HUES6 (cell line): ENCODE data around the gene TDRD12.
"Not testable (repeated sequence)": the region's sequence is repeated elsewhere in the genome, so short reads cannot be mapped to it uniquely, and the experiment has no call there.

Source experiments
- H3K27ac ChIP-seq: 2 replicates; pipeline ENCODE4 v1.7.0; 2013; ENCODE audit warnings: low read depth, mild to moderate bottlenecking, low read length, inconsistent platforms
- H3K27me3 ChIP-seq: 2 replicates; pipeline ENCODE4 v1.6.1; 2013; ENCODE audit warnings: low read length; ENCODE audit not compliant: control insufficient read depth, insufficient read depth
- H3K36me3 ChIP-seq: 2 replicates; pipeline ENCODE4 v1.6.1; 2013; ENCODE audit warnings: low read length; ENCODE audit not compliant: control insufficient read depth, insufficient read depth
- H3K4me1 ChIP-seq: 2 replicates; pipeline ENCODE4 v1.6.1; 2013; ENCODE audit warnings: low read length; ENCODE audit not compliant: control insufficient read depth, insufficient read depth
- H3K4me3 ChIP-seq: 2 replicates; pipeline ENCODE4 v1.5.1; 2013; ENCODE audit warnings: low read depth, low read length
- H3K9ac ChIP-seq: one replicate; pipeline ENCODE4 v1.6.1; 2013; ENCODE audit warnings: mild to moderate bottlenecking, low read length
- H3K9me3 ChIP-seq: 2 replicates; pipeline ENCODE4 v1.6.1; 2013; ENCODE audit warnings: low read depth, low read length; ENCODE audit not compliant: control insufficient read depth, insufficient read depth

The TDRD12 gene

DNA sequence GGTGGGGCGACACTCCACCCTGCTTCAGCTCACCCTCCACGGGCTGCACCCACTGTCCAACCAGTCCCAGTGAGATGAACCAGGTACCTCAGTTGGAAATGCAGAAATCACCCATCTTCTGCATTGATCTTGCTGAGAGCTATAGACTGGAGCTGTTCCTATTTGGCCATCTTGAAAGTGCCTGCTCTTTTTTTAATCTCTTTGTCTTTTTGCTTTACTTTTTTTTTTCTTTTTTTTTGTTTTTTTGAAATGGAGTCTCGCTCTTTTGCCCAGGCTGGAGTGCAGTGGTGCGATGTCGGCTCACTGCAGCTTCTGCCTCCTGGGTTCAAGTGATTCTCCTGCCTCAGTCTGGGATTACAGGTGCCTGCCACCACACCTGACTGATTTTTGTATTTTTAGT is 68.3 kb downstream of the TDRD12 start:
- not testable (repeated sequence) for H3K4me1 ChIP-seq, H3K27ac ChIP-seq, H3K9me3 ChIP-seq, H3K36me3 ChIP-seq, H3K27me3 ChIP-seq
- H3K4me3 ChIP-seq: peak overlapping the region; percentile 46; the same call in 1 of the 2 replicates
- H3K9ac ChIP-seq: peak overlapping the region; percentile 54

DNA sequence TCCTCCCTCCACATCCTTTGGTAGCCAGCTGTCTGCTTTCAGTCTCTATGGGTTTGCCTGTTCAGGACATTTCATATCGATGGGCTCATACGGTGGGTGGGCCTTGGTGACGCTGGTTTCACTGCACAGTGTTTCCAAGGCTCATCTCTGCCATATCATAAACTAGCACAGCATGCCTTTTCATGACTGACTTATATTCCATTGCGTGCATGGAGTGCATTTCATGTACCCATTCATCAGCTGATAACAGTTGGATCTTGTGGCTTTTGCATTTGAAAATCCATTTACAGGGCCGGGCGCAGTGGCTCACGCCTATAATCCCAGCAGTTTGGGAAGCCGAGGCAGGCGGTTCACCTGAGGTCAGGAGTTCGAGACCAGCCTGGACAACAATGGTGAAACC is 69.9 kb downstream of the TDRD12 start:
- Histone ChIP-seq H3K27ac (no peak overlapping the region), H3K27me3 (no peaks in the 10 kb centered on the region), H3K9ac (no peak overlapping the region), H3K9me3 (no peaks in the 10 kb centered on the region), H3K36me3 (no peaks in the 10 kb centered on the region), H3K4me3 (no peak overlapping the region), H3K4me1 (peaks cover 8% of the 10 kb centered on the region)

DNA sequence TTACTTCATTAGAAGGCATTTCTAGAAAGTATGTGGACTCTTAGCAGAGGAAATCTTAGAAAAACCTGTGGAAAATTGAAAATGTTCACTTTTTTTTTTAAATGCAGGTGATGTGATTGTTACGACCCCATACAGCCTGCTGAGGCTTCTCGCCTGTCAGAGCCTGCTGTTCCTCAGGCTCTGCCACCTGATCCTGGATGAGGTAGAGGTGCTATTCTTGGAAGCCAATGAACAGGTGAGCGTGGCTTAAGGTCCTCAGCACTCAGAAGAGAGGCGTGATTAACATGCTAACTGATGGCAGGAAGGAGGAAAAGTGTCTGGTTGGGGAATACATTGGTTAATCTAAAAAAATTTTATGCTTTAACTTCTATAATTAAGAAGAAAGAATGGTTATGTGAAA is 78.6 kb downstream of the TDRD12 start:
- Histone ChIP-seq H3K4me1 (peaks cover 3% of the 10 kb centered on the region; the same call in 1 of the 2 replicates), H3K27me3 (no peaks in the 10 kb centered on the region), H3K9ac (no peak overlapping the region), H3K36me3 (no peaks in the 10 kb centered on the region), H3K4me3 (no peak overlapping the region), H3K27ac (no peak overlapping the region), H3K9me3 (no peaks in the 10 kb centered on the region)

DNA sequence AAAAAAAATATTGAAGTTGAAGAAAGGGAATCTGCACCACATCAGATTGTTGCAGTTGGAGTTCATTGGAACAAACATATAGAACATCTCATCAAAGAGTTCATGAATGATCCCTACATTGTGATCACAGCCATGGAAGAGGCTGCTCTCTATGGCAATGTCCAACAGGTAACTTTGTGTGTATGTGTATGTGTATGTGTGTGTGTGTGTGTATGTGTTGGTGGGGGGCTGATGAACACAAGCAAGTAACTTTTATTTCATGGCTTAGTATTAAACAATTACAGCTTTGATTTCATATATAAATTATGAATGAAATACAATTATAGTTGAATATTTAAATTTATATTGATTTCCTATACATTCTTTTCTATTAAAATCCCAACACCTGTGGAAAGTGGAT is 80.6 kb downstream of the TDRD12 start:
- H3K9ac ChIP-seq: no peak overlapping the region
- H3K27ac ChIP-seq: no peak overlapping the region
- no peak overlapping the region for H3K4me3 ChIP-seq
- no peaks in the 10 kb centered on the region for H3K36me3 ChIP-seq
- H3K27me3 ChIP-seq: no peaks in the 10 kb centered on the region
- peaks cover 3% of the 10 kb centered on the region; the same call in 1 of the 2 replicates for H3K4me1 ChIP-seq
- no peaks in the 10 kb centered on the region for H3K9me3 ChIP-seq

DNA sequence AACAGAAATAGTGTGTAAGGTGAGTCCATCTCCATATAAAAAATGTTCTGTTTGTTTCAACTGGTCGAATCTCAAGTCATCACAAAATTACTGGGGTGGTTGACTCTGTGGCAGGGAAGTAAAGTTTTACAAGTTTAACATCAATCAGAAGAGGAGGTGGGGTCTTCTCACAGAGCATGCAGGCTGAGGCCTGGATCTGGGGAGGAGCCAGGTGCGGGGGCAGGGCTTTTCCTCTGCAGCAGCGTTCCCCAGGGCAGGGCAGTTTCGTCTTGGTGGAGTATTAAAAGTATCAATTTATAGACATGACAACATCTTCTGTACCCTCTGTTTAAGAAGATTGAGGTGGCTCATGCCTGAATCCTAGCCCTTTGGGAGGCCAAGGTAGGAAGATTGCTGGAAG is 81.2 kb downstream of the TDRD12 start:
- Histone ChIP-seq H3K27me3 (no peaks in the 10 kb centered on the region), H3K9me3 (no peaks in the 10 kb centered on the region), H3K27ac (no peak overlapping the region), H3K36me3 (no peaks in the 10 kb centered on the region), H3K4me1 (peaks cover 3% of the 10 kb centered on the region; the same call in 1 of the 2 replicates), H3K4me3 (no peak overlapping the region), H3K9ac (no peak overlapping the region)

DNA sequence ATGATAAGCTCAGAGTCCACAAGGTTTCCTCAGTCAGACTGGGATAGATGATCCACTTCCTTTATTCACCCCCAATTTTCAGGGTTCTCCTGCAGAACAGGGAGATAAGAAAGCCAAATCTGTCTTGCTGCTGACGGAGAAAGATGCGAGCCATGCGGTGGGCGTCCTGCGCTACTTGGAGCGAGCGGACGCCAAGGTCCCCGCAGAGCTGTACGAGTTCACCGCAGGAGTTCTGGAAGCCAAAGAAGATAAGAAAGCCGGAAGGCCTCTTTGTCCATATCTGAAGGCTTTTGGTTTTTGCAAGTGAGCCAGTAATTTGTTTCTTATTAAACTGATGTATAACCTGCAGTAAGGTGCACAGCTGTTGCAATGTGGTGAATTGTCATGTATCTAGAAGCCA is 83.3 kb downstream of the TDRD12 start:
- no peak overlapping the region for H3K9ac ChIP-seq
- no peaks in the 10 kb centered on the region for H3K27me3 ChIP-seq
- H3K36me3 ChIP-seq: no peaks in the 10 kb centered on the region
- no peaks in the 10 kb centered on the region for H3K9me3 ChIP-seq
- no peak overlapping the region for H3K4me3 ChIP-seq
- peaks cover 3% of the 10 kb centered on the region; the same call in 1 of the 2 replicates for H3K4me1 ChIP-seq
- no peak overlapping the region for H3K27ac ChIP-seq

DNA sequence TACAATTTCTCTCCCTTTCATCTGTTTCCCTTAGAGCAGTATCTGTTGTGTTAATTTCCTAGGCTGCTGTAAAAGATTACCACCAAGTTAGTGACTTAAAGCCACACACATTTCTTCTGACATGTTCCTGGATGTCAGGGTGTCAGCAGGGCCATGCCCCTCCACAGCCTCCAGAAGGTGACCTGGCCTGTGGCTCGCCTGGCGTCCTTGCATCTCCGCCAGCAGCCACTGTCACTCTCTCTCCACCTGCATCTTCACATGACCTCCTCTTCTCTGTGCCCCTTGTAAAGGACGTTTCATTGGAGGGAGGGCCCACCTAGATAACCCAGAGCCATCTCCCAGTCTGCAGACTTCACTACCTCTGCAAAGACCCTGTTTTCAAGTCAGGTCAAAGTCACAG is 88.7 kb downstream of the TDRD12 start:
- H3K36me3 ChIP-seq: no peaks in the 10 kb centered on the region
- no peaks in the 10 kb centered on the region for H3K9me3 ChIP-seq
- no peaks in the 10 kb centered on the region for H3K4me1 ChIP-seq
- H3K9ac ChIP-seq: no peak overlapping the region
- H3K4me3 ChIP-seq: no peak overlapping the region
- no peak overlapping the region for H3K27ac ChIP-seq
- no peaks in the 10 kb centered on the region for H3K27me3 ChIP-seq

DNA sequence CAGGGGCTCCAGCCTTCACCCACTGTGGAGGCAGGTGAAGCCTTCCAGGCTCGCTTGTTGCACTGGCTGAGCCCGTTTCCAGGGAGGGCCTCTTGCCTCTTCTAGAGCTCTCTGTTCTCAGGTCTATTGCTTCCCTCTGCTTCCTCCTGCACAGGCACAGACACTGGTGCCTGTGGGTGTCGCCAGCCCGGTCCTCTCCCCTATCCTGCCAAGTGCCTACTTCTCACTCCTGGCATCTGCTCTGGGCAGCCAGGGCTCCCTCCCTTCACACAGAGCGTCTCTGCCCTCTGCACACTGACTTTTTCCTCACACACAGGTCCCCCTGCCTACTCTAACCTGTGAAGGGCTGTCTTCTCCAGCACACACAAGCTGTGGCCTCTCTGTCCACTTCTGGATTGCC is 89.7 kb downstream of the TDRD12 start:
- Histone ChIP-seq H3K9me3 (no peaks in the 10 kb centered on the region), H3K36me3 (no peaks in the 10 kb centered on the region), H3K27me3 (no peaks in the 10 kb centered on the region), H3K9ac (no peak overlapping the region), H3K4me3 (no peak overlapping the region), H3K27ac (no peak overlapping the region), H3K4me1 (no peaks in the 10 kb centered on the region)

DNA sequence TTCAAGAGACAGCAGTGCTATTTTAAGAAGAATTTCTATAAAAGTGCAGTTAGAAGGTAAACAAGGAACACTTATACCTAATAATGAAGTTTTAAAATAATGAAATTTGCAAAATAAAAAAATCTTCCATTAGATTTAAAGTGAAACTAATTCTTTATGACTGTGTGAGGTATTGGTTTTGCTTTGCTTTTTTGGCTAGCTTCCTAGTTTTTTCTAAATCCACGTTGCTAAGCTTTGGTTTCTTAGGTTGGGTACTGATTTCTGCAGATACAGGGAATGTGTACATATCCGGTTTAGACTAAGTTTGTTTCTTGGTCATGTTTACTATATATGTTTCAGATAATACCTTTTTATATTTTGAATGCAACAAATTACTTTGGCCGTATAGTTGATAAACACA is 90.2 kb downstream of the TDRD12 start:
- H3K4me3 ChIP-seq: no peak overlapping the region

DNA sequence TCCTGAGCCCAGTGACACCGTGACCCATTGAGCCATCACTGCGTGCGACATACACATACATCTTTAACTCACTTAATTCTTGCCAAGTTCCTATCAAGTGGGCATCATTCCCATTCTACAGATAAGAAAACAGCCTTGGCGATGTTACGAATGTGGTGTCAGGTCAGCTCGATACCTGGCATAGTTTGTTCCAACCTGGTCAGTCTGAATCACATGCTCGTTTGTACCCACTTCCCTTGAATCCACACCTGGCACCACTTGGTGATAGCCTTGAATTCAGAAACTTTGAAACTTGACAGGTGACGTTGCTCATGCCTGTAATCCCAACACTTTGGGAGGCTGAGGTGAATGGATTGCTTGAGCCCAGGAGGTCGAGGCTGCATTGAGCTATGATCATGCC is 90.9 kb downstream of the TDRD12 start:
- Histone ChIP-seq H3K4me3 (no peak overlapping the region), H3K36me3 (no peaks in the 10 kb centered on the region), H3K9ac (no peak overlapping the region), H3K27me3 (no peaks in the 10 kb centered on the region), H3K9me3 (no peaks in the 10 kb centered on the region), H3K4me1 (no peaks in the 10 kb centered on the region), H3K27ac (no peak overlapping the region)

More for the DNA sequence above, 90.2 kb downstream of the TDRD12 start:
- no peaks in the 10 kb centered on the region for H3K36me3 ChIP-seq
- no peaks in the 10 kb centered on the region for H3K4me1 ChIP-seq
- no peaks in the 10 kb centered on the region for H3K9me3 ChIP-seq
- H3K27ac ChIP-seq: no peak overlapping the region
- H3K27me3 ChIP-seq: no peaks in the 10 kb centered on the region
- H3K9ac ChIP-seq: no peak overlapping the region

DNA sequence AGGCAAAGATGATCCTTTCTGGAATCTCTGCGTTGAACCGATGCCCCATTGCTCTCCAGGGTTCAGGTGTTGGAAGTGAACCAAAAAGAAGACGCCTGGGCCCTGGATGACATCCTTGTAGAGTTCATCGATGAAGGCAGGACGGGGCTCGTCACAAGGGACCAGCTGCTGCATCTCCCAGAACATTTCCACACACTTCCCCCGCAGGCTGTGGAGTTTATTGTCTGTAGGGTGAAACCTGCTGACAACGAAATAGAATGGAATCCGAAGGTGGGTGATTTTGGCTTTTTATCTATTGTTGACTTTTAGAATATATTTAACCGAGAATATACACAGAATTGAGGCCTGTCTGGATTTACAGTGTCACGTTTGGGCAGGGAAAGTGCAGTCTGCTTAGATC is 91.6 kb downstream of the TDRD12 start:
- Histone ChIP-seq H3K4me1 (peaks cover 2% of the 10 kb centered on the region), H3K27ac (no peak overlapping the region), H3K36me3 (no peaks in the 10 kb centered on the region), H3K27me3 (no peaks in the 10 kb centered on the region), H3K9ac (no peak overlapping the region), H3K9me3 (no peaks in the 10 kb centered on the region), H3K4me3 (no peak overlapping the region)

DNA sequence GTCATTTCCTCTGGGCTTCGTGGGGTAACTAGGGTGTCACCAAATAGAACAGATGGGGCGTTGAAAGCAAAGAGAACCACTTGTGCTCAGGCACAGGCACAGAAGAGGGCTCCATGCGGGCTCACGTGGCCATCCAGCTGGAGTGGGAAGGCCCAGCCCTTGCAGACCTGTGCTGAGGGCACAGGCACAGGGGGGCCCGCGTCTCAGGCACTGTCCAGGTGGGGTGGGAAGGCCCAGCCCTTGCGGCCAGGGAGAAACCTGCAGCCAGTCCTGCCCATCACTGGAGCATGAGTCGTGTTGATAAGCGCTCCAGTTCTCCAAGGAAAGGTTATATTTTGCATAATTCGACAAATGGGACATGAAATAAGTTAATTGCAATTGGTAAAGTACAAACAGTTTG is 92.5 kb downstream of the TDRD12 start:
- H3K9me3 ChIP-seq: no peaks in the 10 kb centered on the region
- H3K4me1 ChIP-seq: peaks cover 11% of the 10 kb centered on the region
- no peak overlapping the region for H3K9ac ChIP-seq
- H3K36me3 ChIP-seq: no peaks in the 10 kb centered on the region
- no peak overlapping the region for H3K4me3 ChIP-seq
- H3K27me3 ChIP-seq: no peaks in the 10 kb centered on the region
- H3K27ac ChIP-seq: no peak overlapping the region
